ENCODE data around the gene ADAM23.

Gene ADAM23

GRCh38 chr2:206443735-206444527 lies 599 bp downstream of the ADAM23 start:
- H3K27ac ChIP-seq: peak overlapping the region in 1 of 2 donors; percentile 65
- no peak for TF ChIP-seq CTCF (IDR thresholded peaks at IDR 0.05)
- no peak for DNase-seq (ENCODE audit: low spot score)
- H3K4me3 ChIP-seq: peak overlapping the region; percentile 82

GRCh38 chr2:206445948-206446347 lies 2.6 kb downstream of the ADAM23 start:
- H3K4me3 ChIP-seq: no peak overlapping the region
- H3K27ac ChIP-seq: no peak overlapping the region
- no peak for DNase-seq (ENCODE audit: low spot score)
- TF ChIP-seq CTCF (IDR thresholded peaks at IDR 0.05): no peak

- no peak for TF ChIP-seq CTCF (IDR thresholded peaks at IDR 0.05)
- DNase-seq (ENCODE audit: low spot score): no peak
- Histone ChIP-seq H3K27ac (no peak overlapping the region), H3K4me3 (no peak overlapping the region)
These were observed 8.9 kb downstream of the ADAM23 start for GRCh38 chr2:206452242-206452641.

DNA sequence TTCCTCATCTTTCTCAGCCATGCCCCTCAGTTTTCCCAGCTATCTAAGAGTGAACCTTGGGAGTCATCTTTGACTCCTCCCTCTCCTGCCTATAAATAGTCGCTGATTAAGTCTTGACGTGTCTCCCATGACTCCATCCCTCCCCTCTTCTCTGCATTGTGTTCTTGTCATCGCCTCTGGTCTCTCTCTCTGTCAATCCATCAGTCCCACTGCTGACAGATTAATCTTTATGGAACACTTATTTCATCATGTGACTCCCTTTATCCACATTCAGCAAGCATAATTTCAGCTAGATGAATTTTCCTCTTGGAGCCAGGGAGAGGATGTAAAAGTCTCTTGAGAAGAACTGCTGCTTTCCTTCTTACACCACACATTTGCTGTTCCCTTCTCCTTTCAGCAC lies 9.4 kb downstream of the ADAM23 start:
- H3K27ac ChIP-seq: no peak overlapping the region
- no peak for TF ChIP-seq CTCF (IDR thresholded peaks at IDR 0.05)
- H3K4me3 ChIP-seq: no peak overlapping the region
- DNase-seq (ENCODE audit: low spot score): no peak

DNA sequence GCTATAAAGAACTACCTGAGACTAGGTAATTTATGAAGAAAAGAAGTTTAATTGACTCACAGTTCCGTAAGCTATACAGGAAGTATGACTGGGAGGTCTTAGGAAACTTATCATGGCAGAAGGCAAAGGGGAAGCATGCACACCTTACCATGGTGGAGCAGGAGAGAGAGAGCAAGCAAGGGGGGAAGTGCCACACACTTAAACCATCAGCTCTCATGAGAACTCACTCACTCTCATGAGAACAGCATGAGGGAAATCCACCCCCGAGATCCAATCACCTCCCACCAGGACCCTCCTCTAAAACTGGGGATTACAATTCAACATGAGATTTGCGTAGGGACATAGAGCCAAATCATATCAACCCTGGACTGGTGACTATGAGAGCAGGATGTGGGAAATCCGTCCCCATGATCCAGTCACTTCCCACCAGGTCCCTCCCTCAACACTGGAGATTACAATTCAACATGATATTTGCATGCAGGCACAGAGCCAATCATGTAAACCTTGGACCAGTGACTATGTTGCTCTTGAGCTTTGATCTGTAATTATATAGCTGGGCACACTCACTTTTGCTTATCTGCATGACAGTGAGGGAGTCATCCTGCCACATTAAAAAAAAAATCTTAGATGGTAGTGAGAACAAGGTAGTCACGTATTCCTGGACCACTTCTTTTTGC lies 12.9 kb downstream of the ADAM23 start:
- Histone ChIP-seq H3K4me3 (no peak overlapping the region), H3K27ac (no peak overlapping the region)
- DNase-seq (ENCODE audit: low spot score): no peak
- no peak for TF ChIP-seq CTCF (IDR thresholded peaks at IDR 0.05)

- Histone ChIP-seq H3K4me3 (no peak overlapping the region), H3K27ac (no peak overlapping the region)
- TF ChIP-seq CTCF (IDR thresholded peaks at IDR 0.05): no peak
- DNase-seq (ENCODE audit: low spot score): no peak
These were observed 13.9 kb downstream of the ADAM23 start for GRCh38 chr2:206457188-206457634.

Measured in coronary artery (tissue), 2 donors.